Duodenal mucosa (tissue), 2 donors: Measurements from ENCODE around the gene DOCK1.

ENCODE experiments used
- H3K27ac ChIP-seq: one replicate; pipeline ENCODE4 v1.7.0; 2013; ENCODE audit warnings: low read depth, low read length
- H3K27me3 ChIP-seq, 2 donors: one replicate each; pipeline ENCODE4 v1.7.0; 2013; ENCODE audit warnings: low read length in 2 of 2, control low read depth in 1 of 2; ENCODE audit not compliant: insufficient read depth in 2 of 2, control insufficient read depth in 1 of 2
- H3K36me3 ChIP-seq, 2 donors: one replicate each; pipeline ENCODE4 v1.7.0; 2013; ENCODE audit warnings: low read length in 2 of 2, control low read depth in 1 of 2; ENCODE audit not compliant: insufficient read depth in 2 of 2, control insufficient read depth in 1 of 2
- H3K4me1 ChIP-seq, 2 donors: one replicate each; pipeline ENCODE4 v1.7.0; 2013; ENCODE audit warnings: low read length in 2 of 2, control low read depth in 1 of 2; ENCODE audit not compliant: insufficient read depth in 2 of 2, control insufficient read depth in 1 of 2
- H3K4me3 ChIP-seq, 2 donors: one replicate each; pipeline ENCODE4 v1.7.0; 2013; ENCODE audit warnings: low read length in 2 of 2, low read depth in 1 of 2
- H3K9ac ChIP-seq, 2 donors: one replicate each; pipeline ENCODE4 v1.7.0; 2013; ENCODE audit warnings: low read length in 2 of 2, low read depth in 1 of 2
- H3K9me3 ChIP-seq, 2 donors: one replicate each; pipeline ENCODE4 v1.7.0; 2013; ENCODE audit warnings: low read length in 2 of 2, control low read depth in 1 of 2; ENCODE audit not compliant: control insufficient read depth in 1 of 2

Gene DOCK1

GRCh38 chr10:127115100-127115499 lies 209.9 kb downstream of the DOCK1 start:
- Histone ChIP-seq H3K9me3 (no peaks in the 10 kb centered on the region), H3K4me1 (no peaks in the 10 kb centered on the region), H3K9ac (no peak overlapping the region), H3K27ac (no peak overlapping the region), H3K36me3 (peaks cover 0 to 22% of the 10 kb centered on the region in 2 donors), H3K27me3 (no peaks in the 10 kb centered on the region), H3K4me3 (no peak overlapping the region)

GRCh38 chr10:127117125-127117524 lies 211.9 kb downstream of the DOCK1 start:
- Histone ChIP-seq H3K27ac (no peak overlapping the region), H3K36me3 (peaks cover 0 to 13% of the 10 kb centered on the region in 2 donors), H3K4me1 (no peaks in the 10 kb centered on the region), H3K9ac (no peak overlapping the region), H3K27me3 (no peaks in the 10 kb centered on the region), H3K9me3 (no peaks in the 10 kb centered on the region), H3K4me3 (no peak overlapping the region)

GRCh38 chr10:127118034-127118433 lies 212.8 kb downstream of the DOCK1 start:
- H3K36me3 ChIP-seq, result peaks cover 0 to 10% of the 10 kb centered on the region in 2 donors
- no peaks in the 10 kb centered on the region for H3K27me3 ChIP-seq
- no peak overlapping the region for H3K9ac ChIP-seq
- no peaks in the 10 kb centered on the region for H3K4me1 ChIP-seq
- no peak overlapping the region for H3K4me3 ChIP-seq
- H3K27ac ChIP-seq, result no peak overlapping the region
- no peaks in the 10 kb centered on the region for H3K9me3 ChIP-seq

GRCh38 chr10:127119936-127120335 lies 214.7 kb downstream of the DOCK1 start:
- Histone ChIP-seq H3K27me3 (no peaks in the 10 kb centered on the region), H3K9ac (no peak overlapping the region), H3K4me3 (no peak overlapping the region), H3K9me3 (no peaks in the 10 kb centered on the region), H3K27ac (no peak overlapping the region), H3K36me3 (peaks cover 0 to 6% of the 10 kb centered on the region in 2 donors), H3K4me1 (no peaks in the 10 kb centered on the region)

- Histone ChIP-seq H3K4me1 (no peaks in the 10 kb centered on the region), H3K9me3 (no peaks in the 10 kb centered on the region), H3K4me3 (no peak overlapping the region), H3K27ac (no peak overlapping the region), H3K9ac (no peak overlapping the region), H3K36me3 (peaks cover 5 to 11% of the 10 kb centered on the region in 2 donors), H3K27me3 (no peaks in the 10 kb centered on the region)
Measured at GRCh38 chr10:127122831-127123230, 217.6 kb downstream of the DOCK1 start.

GRCh38 chr10:127123626-127124025 lies 218.4 kb downstream of the DOCK1 start:
- Histone ChIP-seq H3K4me3 (no peak overlapping the region), H3K9ac (no peak overlapping the region), H3K27me3 (no peaks in the 10 kb centered on the region), H3K36me3 (peaks cover 5 to 11% of the 10 kb centered on the region in 2 donors), H3K9me3 (no peaks in the 10 kb centered on the region), H3K4me1 (no peaks in the 10 kb centered on the region), H3K27ac (no peak overlapping the region)

GRCh38 chr10:127125331-127125730 lies 220.1 kb downstream of the DOCK1 start:
- Histone ChIP-seq H3K4me3 (no peak overlapping the region), H3K36me3 (peaks cover 5 to 10% of the 10 kb centered on the region in 2 donors), H3K9me3 (no peaks in the 10 kb centered on the region), H3K27me3 (no peaks in the 10 kb centered on the region), H3K4me1 (no peaks in the 10 kb centered on the region), H3K27ac (no peak overlapping the region), H3K9ac (no peak overlapping the region)

- Histone ChIP-seq H3K27ac (no peak overlapping the region), H3K4me3 (no peak overlapping the region), H3K9ac (no peak overlapping the region), H3K36me3 (peaks cover 10 to 11% of the 10 kb centered on the region in 2 donors), H3K9me3 (no peaks in the 10 kb centered on the region), H3K27me3 (no peaks in the 10 kb centered on the region), H3K4me1 (no peaks in the 10 kb centered on the region)
Measured at GRCh38 chr10:127127822-127128221, 222.6 kb downstream of the DOCK1 start.

- Histone ChIP-seq H3K27ac (no peak overlapping the region), H3K27me3 (no peaks in the 10 kb centered on the region), H3K36me3 (peaks cover 10 to 11% of the 10 kb centered on the region in 2 donors), H3K9ac (no peak overlapping the region), H3K4me3 (no peak overlapping the region), H3K4me1 (no peaks in the 10 kb centered on the region), H3K9me3 (no peaks in the 10 kb centered on the region)
Measured at GRCh38 chr10:127129104-127129503, 223.9 kb downstream of the DOCK1 start.

GRCh38 chr10:127132451-127132850 lies 227.2 kb downstream of the DOCK1 start:
- no peaks in the 10 kb centered on the region for H3K9me3 ChIP-seq
- H3K9ac ChIP-seq, result no peak overlapping the region
- H3K27me3 ChIP-seq, result no peaks in the 10 kb centered on the region
- no peaks in the 10 kb centered on the region for H3K4me1 ChIP-seq
- H3K27ac ChIP-seq, result no peak overlapping the region
- peaks cover 6 to 10% of the 10 kb centered on the region in 2 donors for H3K36me3 ChIP-seq
- H3K4me3 ChIP-seq, result no peak overlapping the region

- Histone ChIP-seq H3K27me3 (no peaks in the 10 kb centered on the region), H3K27ac (no peak overlapping the region), H3K4me1 (no peaks in the 10 kb centered on the region), H3K9ac (no peak overlapping the region), H3K4me3 (no peak overlapping the region), H3K9me3 (no peaks in the 10 kb centered on the region), H3K36me3 (peaks cover 6 to 10% of the 10 kb centered on the region in 2 donors)
Measured at GRCh38 chr10:127133225-127133624, 228.0 kb downstream of the DOCK1 start.
